Neutrophil (primary cell): ENCODE data around the gene RTP3.

ENCODE experiments used
- H3K27ac ChIP-seq: fragments of 200-600 bp; sonication (generic); 2 replicates; pipeline ENCODE4 v1.5.1; 2016; ENCODE audit warnings: mild to moderate bottlenecking, moderate library complexity
- H3K27me3 ChIP-seq: fragments of 200-600 bp; sonication (generic); 2 replicates; pipeline ENCODE4 v1.6.0; 2016; ENCODE audit warnings: mild to moderate bottlenecking
- H3K36me3 ChIP-seq: fragments of 200-600 bp; sonication (generic); 2 replicates; pipeline ENCODE4 v1.5.1; 2017
- H3K4me1 ChIP-seq, 2 experiments: fragments of 200-600 bp in 1 of 2; sonication (generic) in 1 of 2; 1 replicate in 1 of 2; 2 replicates in 1 of 2; pipeline versions ENCODE4 v1.5.1 to v1.6.1; 2013 to 2016; ENCODE audit warnings: low read depth in 1 of 2, low read length in 1 of 2, mild to moderate bottlenecking in 1 of 2, moderate library complexity in 1 of 2; ENCODE audit not compliant: control insufficient read depth in 1 of 2, insufficient read depth in 1 of 2
- H3K4me3 ChIP-seq, 2 experiments: fragments of 200-600 bp in 1 of 2; sonication (generic) in 1 of 2; 1 replicate in 1 of 2; 2 replicates in 1 of 2; pipeline ENCODE4 v1.5.1; 2013 to 2016; ENCODE audit warnings: low read depth in 1 of 2, low read length in 1 of 2, mild to moderate bottlenecking in 1 of 2, moderate library complexity in 1 of 2
- H3K9me3 ChIP-seq: fragments of 200-600 bp; sonication (generic); 2 replicates; pipeline ENCODE4 v1.5.1; 2016
- TF ChIP-seq, protein P1 (sequence below): fragments of 200-600 bp; sonication (generic); IDR thresholded peaks from 2 replicates; pipeline ENCODE4 v1.5.1; 2016; ENCODE audit warnings: antibody characterized with exemption

The RTP3 gene

DNA sequence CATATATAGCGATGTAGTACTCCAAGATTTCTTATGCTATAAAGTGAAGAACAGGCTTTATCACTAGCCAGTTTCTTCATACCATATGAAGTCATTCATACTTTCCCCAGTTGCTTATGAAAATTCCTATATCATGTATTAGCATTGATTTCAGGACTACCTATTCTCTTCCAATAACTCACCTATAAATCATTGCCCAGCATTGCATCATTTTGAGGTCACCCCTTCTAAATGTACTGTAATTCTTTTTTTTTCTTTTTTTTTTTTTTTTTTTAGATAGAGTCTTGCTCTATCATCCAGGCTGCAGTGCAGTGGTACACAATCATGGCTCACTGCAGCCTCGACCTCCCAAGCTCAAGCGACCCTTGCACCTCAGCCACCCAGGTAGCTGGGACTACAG is 27.1 kb downstream of the RTP3 start:
- Histone ChIP-seq H3K9me3 (no peaks in the 10 kb centered on the region), H3K27me3 (peaks cover 4% of the 10 kb centered on the region), H3K4me3 (no peak overlapping the region), H3K4me1 (no peaks in the 10 kb centered on the region), H3K27ac (no peak overlapping the region), H3K36me3 (no peaks in the 10 kb centered on the region)
- TF ChIP-seq, protein P1, sequence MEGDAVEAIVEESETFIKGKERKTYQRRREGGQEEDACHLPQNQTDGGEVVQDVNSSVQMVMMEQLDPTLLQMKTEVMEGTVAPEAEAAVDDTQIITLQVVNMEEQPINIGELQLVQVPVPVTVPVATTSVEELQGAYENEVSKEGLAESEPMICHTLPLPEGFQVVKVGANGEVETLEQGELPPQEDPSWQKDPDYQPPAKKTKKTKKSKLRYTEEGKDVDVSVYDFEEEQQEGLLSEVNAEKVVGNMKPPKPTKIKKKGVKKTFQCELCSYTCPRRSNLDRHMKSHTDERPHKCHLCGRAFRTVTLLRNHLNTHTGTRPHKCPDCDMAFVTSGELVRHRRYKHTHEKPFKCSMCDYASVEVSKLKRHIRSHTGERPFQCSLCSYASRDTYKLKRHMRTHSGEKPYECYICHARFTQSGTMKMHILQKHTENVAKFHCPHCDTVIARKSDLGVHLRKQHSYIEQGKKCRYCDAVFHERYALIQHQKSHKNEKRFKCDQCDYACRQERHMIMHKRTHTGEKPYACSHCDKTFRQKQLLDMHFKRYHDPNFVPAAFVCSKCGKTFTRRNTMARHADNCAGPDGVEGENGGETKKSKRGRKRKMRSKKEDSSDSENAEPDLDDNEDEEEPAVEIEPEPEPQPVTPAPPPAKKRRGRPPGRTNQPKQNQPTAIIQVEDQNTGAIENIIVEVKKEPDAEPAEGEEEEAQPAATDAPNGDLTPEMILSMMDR, result no peak

DNA sequence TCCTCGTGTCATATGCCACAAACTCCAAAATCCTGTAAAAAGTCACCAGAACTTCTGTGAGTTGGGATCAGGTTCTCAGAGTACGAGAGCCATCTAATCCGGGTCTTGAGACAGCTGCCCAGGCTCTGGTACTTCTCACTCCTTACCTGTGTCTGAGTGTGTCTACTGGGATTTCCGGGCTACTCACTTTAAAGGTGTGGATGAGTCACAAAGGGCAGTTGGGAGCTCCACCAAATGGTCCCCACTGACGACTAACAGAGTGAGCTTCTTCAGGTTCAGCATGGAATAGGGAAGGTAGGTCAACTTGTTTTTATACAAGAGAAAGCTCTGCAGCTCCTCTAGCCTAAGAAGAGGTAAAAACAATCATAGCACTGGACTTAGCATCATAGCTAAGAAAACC is 29.5 kb downstream of the RTP3 start:
- TF ChIP-seq, protein P1, result no peak
- Histone ChIP-seq H3K9me3 (no peaks in the 10 kb centered on the region), H3K27me3 (peaks cover 4% of the 10 kb centered on the region), H3K36me3 (no peaks in the 10 kb centered on the region), H3K4me1 (no peaks in the 10 kb centered on the region), H3K4me3 (no peak overlapping the region), H3K27ac (no peak overlapping the region)

DNA sequence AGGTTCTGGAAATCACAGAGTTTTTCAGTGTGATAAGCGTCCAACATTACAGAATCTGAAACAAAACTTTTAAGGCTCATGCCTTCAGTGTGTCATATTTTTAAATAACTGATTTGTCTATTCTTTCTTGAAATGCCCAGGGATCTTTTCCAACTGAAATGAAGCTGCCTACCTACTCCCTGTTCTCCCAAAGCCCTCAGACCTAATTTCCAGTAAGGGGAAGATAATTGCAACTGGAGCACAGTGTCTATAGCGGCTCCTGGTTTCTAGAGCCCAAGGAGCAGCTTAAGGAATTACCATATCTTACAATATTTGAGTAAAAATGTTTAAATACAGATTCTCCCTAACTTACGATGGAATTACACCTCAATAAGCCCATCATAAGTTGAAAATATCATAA is 35.3 kb downstream of the RTP3 start:
- no peak overlapping the region for H3K27ac ChIP-seq

DNA sequence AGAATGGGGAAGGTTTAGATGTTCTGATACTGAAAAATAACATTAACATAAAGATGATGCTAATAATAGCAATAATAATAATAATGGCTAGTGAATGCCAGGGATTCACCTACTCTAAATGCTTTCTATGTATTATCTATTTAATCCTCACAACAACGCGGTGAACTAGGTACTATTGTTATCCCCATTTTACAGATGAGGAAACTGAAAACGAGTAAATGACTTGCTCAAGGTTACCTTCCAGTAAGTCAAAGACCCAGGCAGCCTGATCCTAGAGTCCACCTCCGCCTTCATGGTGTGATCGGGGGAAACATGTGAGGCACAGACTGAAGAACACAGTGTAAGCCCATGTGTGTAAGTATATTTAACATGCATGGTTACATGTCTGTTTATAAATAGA is 38.0 kb downstream of the RTP3 start:
- Histone ChIP-seq H3K9me3 (no peaks in the 10 kb centered on the region), H3K36me3 (no peaks in the 10 kb centered on the region), H3K4me3 (no peak overlapping the region), H3K4me1 (peaks cover 16 to 17% of the 10 kb centered on the region in 2 experiments), H3K27me3 (peaks cover 14% of the 10 kb centered on the region), H3K27ac (no peak overlapping the region)
- TF ChIP-seq, protein P1, result no peak

More for the DNA sequence above, 35.3 kb downstream of the RTP3 start:
- Histone ChIP-seq H3K36me3 (no peaks in the 10 kb centered on the region), H3K4me1 (no peaks in the 10 kb centered on the region), H3K27me3 (peaks cover 14% of the 10 kb centered on the region), H3K9me3 (no peaks in the 10 kb centered on the region), H3K4me3 (no peak overlapping the region)
- TF ChIP-seq, protein P1, result no peak

DNA sequence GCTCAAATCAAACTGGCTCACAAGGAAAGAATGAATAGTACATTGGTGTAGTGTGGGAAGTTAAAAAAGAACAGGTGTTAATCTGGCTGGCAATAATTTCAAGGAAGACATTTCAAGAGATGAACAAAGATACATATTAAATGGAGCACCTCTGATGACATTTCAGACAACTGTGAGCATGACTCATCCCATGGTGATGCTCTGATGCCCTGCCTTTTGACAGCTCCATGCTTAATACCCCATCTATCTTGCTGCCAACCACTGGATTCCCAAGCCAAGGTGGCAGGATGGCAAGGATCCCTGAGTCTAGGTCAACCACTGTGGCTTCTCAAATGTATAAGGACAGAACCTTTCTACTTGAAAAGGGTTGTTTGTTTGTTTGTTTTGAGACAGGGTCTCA is 39.0 kb downstream of the RTP3 start:
- Histone ChIP-seq H3K4me3 (no peak overlapping the region), H3K36me3 (no peaks in the 10 kb centered on the region), H3K27me3 (peaks cover 14% of the 10 kb centered on the region), H3K27ac (no peak overlapping the region), H3K4me1 (peaks cover 16 to 17% of the 10 kb centered on the region in 2 experiments), H3K9me3 (no peaks in the 10 kb centered on the region)
- TF ChIP-seq, protein P1, result no peak

DNA sequence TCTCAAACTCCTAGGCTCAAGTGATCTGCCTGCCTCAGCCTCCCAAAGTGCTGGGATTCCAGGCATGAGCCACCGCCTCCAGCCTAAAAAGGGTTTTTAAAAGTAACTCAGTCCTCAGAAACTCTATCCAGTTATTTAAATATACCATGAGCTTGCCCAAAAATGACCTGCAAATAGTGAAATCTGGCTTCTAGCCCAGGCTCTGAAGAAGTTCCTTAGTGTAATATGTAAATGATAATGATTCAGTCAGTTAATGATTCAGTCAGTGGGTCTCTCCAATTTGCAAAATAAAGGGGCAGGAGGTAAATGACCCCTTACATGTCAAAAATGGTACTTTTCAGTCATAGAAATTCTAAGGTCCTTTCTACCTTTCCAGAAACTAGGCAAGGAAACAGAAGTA is 39.5 kb downstream of the RTP3 start:
- no peaks in the 10 kb centered on the region for H3K9me3 ChIP-seq
- H3K27me3 ChIP-seq, result peaks cover 14% of the 10 kb centered on the region
- no peaks in the 10 kb centered on the region for H3K36me3 ChIP-seq
- no peak overlapping the region for H3K27ac ChIP-seq
- TF ChIP-seq, protein P1, result no peak
- peaks cover 16 to 17% of the 10 kb centered on the region in 2 experiments for H3K4me1 ChIP-seq
- H3K4me3 ChIP-seq, result no peak overlapping the region
